ENCODE measurements around the gene HMX1.

HMX1 gene

DNA sequence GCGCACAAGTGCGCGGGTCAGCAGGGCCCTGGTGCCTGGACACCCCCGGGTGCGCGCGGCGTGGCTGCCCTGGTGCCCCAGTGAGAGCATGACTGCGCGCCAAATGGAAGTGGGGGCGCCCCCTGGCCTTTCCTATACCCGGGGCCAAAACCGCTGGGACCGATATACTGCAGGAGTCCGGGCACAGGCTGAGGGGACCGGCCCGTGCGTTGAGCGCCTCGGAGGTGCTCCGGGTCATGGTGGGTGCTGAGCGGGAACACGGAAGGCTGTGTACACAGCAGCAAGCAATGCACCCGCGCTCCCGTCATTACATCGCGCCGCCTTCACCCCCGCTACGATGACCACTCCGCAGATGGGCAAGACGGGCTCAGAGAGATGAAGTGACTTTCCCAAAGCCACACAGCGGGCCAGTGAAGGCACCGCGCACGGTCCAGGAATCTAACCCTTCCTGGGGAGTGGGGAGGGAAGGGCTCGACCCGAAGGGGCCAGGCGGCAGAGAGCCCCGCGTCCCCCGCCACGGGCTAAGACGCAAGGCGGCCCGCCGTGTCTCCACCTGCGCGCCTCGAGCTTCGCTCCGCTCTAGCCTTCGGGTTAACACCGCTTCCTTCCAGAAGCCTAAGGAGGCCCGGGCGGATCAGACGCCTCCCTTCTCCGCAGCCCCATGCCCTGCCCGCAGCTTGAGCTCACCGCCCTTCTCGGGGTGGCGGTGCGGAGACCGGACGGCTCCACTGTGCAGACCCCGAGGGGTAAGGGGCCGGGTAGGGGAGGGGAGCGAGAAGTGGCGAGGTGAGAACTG is 11.3 kb downstream of the HMX1 start:
- H3K9me3 ChIP-seq (ENCODE audit: low read depth, low read length): no peaks in the 10 kb centered on the region
- H3K4me3 ChIP-seq: no peak overlapping the region
- no peak for TF ChIP-seq FOXP2 (optimal IDR thresholded peaks at IDR 0.05; ENCODE audit: control extremely low read depth, extremely low read length, insufficient read depth)
- TF ChIP-seq POLR2AphosphoS5 (IDR thresholded peaks at IDR 0.05; ENCODE audit: borderline replicate concordance, low read depth, low read length): no peak
- no peak for TF ChIP-seq EZH2 (IDR thresholded peaks at IDR 0.05)
- H3K9ac ChIP-seq (ENCODE audit: insufficient read length): no peak overlapping the region
- DNase-seq (ENCODE audit: low read depth, low spot score): no peak
- H3K36me3 ChIP-seq (ENCODE audit: insufficient read depth, low read length): no peaks in the 10 kb centered on the region
- H3K27ac ChIP-seq: no peak overlapping the region

- no peaks in the 10 kb centered on the region for H3K9me3 ChIP-seq (ENCODE audit: low read depth, low read length)
- TF ChIP-seq EZH2 (IDR thresholded peaks at IDR 0.05) (no peak), FOXP2 (optimal IDR thresholded peaks at IDR 0.05; ENCODE audit: control extremely low read depth, extremely low read length, insufficient read depth) (no peak), POLR2AphosphoS5 (IDR thresholded peaks at IDR 0.05; ENCODE audit: borderline replicate concordance, low read depth, low read length) (no peak)
- no peak overlapping the region for H3K9ac ChIP-seq (ENCODE audit: insufficient read length)
- no peak overlapping the region for H3K27ac ChIP-seq
- H3K4me3 ChIP-seq: no peak overlapping the region
- H3K36me3 ChIP-seq (ENCODE audit: insufficient read depth, low read length): no peaks in the 10 kb centered on the region
- DNase-seq (ENCODE audit: low read depth, low spot score): no peak
These were observed 12.0 kb downstream of the HMX1 start for GRCh38 chr4:8859550-8860095.

- no peaks in the 10 kb centered on the region for H3K36me3 ChIP-seq (ENCODE audit: insufficient read depth, low read length)
- no peak for DNase-seq (ENCODE audit: low read depth, low spot score)
- H3K27ac ChIP-seq: no peak overlapping the region
- no peak overlapping the region for H3K9ac ChIP-seq (ENCODE audit: insufficient read length)
- TF ChIP-seq FOXP2 (optimal IDR thresholded peaks at IDR 0.05; ENCODE audit: control extremely low read depth, extremely low read length, insufficient read depth) (no peak), EZH2 (IDR thresholded peaks at IDR 0.05) (no peak), POLR2AphosphoS5 (IDR thresholded peaks at IDR 0.05; ENCODE audit: borderline replicate concordance, low read depth, low read length) (no peak)
- no peak overlapping the region for H3K4me3 ChIP-seq
- H3K9me3 ChIP-seq (ENCODE audit: low read depth, low read length): no peaks in the 10 kb centered on the region
These were observed 12.9 kb downstream of the HMX1 start for GRCh38 chr4:8858701-8859210.

- H3K27ac ChIP-seq: no peak overlapping the region
- H3K9me3 ChIP-seq (ENCODE audit: low read depth, low read length): no peaks in the 10 kb centered on the region
- no peak for TF ChIP-seq EZH2 (IDR thresholded peaks at IDR 0.05)
- TF ChIP-seq POLR2AphosphoS5 (IDR thresholded peaks at IDR 0.05; ENCODE audit: borderline replicate concordance, low read depth, low read length): no peak
- TF ChIP-seq FOXP2 (optimal IDR thresholded peaks at IDR 0.05; ENCODE audit: control extremely low read depth, extremely low read length, insufficient read depth): no peak
- H3K36me3 ChIP-seq (ENCODE audit: insufficient read depth, low read length): no peaks in the 10 kb centered on the region
- DNase-seq (ENCODE audit: low read depth, low spot score): no peak
- H3K9ac ChIP-seq (ENCODE audit: insufficient read length): no peak overlapping the region
- no peak overlapping the region for H3K4me3 ChIP-seq
These were observed 13.6 kb downstream of the HMX1 start for GRCh38 chr4:8857766-8858700.

- Histone ChIP-seq H3K9ac (ENCODE audit: insufficient read length) (no peak overlapping the region), H3K9me3 (ENCODE audit: low read depth, low read length) (no peaks in the 10 kb centered on the region), H3K27ac (no peak overlapping the region), H3K36me3 (ENCODE audit: insufficient read depth, low read length) (no peaks in the 10 kb centered on the region), H3K4me3 (no peak overlapping the region)
- TF ChIP-seq FOXP2 (optimal IDR thresholded peaks at IDR 0.05; ENCODE audit: control extremely low read depth, extremely low read length, insufficient read depth) (no peak), EZH2 (IDR thresholded peaks at IDR 0.05) (no peak), POLR2AphosphoS5 (IDR thresholded peaks at IDR 0.05; ENCODE audit: borderline replicate concordance, low read depth, low read length) (no peak)
- no peak for DNase-seq (ENCODE audit: low read depth, low spot score)
These were observed 14.6 kb downstream of the HMX1 start for GRCh38 chr4:8856835-8857621.

GRCh38 chr4:8855818-8856245 is 15.8 kb downstream of the HMX1 start:
- TF ChIP-seq EZH2 (IDR thresholded peaks at IDR 0.05): no peak
- no peak for TF ChIP-seq FOXP2 (optimal IDR thresholded peaks at IDR 0.05; ENCODE audit: control extremely low read depth, extremely low read length, insufficient read depth)
- TF ChIP-seq POLR2AphosphoS5 (IDR thresholded peaks at IDR 0.05; ENCODE audit: borderline replicate concordance, low read depth, low read length): no peak
- H3K9ac ChIP-seq (ENCODE audit: insufficient read length): no peak overlapping the region
- H3K9me3 ChIP-seq (ENCODE audit: low read depth, low read length): no peaks in the 10 kb centered on the region
- no peak overlapping the region for H3K4me3 ChIP-seq
- H3K36me3 ChIP-seq (ENCODE audit: insufficient read depth, low read length): no peaks in the 10 kb centered on the region
- H3K27ac ChIP-seq: no peak overlapping the region
- no peak for DNase-seq (ENCODE audit: low read depth, low spot score)

DNA sequence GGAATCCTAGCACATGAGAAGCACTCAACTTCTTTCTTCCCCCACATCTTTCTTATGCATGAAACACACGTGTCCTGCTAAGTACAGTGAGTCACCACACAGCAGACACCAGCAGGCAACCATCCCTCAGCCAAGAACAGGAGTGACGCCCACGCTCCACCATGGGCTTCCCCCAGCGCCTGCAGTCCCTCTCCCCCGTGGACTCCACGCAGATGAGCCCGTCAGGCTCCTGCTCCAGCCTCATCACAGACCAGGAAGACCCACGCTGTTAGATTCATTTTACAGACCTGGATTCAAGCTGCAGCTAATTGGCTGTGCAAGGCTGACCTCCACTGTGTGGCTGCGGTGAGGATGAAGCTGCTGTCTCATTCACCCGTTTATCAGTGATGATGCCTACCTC is 16.7 kb downstream of the HMX1 start:
- H3K27ac ChIP-seq: no peak overlapping the region
- no peaks in the 10 kb centered on the region for H3K36me3 ChIP-seq (ENCODE audit: insufficient read depth, low read length)
- H3K4me3 ChIP-seq: no peak overlapping the region
- TF ChIP-seq FOXP2 (optimal IDR thresholded peaks at IDR 0.05; ENCODE audit: control extremely low read depth, extremely low read length, insufficient read depth) (no peak), POLR2AphosphoS5 (IDR thresholded peaks at IDR 0.05; ENCODE audit: borderline replicate concordance, low read depth, low read length) (no peak), EZH2 (IDR thresholded peaks at IDR 0.05) (no peak)
- H3K9ac ChIP-seq (ENCODE audit: insufficient read length): no peak overlapping the region
- DNase-seq (ENCODE audit: low read depth, low spot score): no peak
- no peaks in the 10 kb centered on the region for H3K9me3 ChIP-seq (ENCODE audit: low read depth, low read length)
